GM18505 (cell line): ENCODE data around the gene UPF3B.

Source experiments
- ATAC-seq: cut with Tn5 transposase; IDR thresholded peaks from one replicate; pipeline ENCODE4 v1.9.1; 2021; ENCODE audit not compliant: unreplicated experiment
- POLR2A ChIP-seq: IDR thresholded peaks from 4 replicates; pipeline ENCODE4 v1.6.1; 2011; ENCODE audit warnings: borderline replicate concordance; ENCODE audit not compliant: insufficient read depth, insufficient read length; ENCODE audit errors: extremely low read depth

UPF3B gene

DNA sequence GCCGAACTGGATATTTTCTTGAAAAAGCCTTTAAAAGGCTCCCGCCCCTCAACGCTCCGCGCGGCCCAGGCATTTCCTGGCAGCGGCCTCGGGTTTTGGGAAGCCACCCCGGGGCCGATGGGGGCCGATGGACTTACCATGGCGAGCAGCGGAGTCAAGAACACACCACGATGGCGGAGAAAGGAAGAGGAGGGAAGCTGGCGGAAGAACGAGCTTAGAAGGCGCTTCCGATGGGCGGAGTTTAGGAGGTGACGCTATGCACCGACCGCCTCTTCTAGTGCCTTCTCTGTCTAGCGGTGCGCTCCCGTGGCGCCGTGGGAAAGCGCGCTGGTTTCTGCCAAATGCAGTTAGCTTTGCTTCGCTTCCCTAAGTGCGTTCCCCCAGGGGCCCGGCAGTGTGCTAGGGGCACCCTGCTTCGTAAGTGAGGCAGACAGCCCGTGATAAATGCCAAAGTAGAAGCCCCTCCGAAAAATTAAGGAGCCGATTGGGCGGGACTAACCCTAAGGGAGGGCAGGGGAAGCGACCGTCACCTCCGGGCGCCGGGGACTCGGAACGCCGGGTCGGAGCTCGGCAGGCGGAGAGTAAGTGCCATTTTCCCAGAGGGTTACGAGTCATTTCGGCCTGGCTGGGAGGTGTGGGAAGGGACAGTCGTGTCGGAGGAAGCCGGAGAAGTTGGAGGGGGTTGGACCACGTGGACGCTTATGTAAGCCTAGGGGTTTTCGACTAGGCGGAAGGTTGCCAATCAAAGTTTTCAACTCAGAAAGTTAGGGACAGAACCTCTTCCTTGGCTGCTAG lies 61.1 kb downstream of the UPF3B start, which contains the start of gene RPL39:
Gene RPL39, minus strand, starts transcription at position 194 of the 795 bp plus-strand sequence. Its CDS starts 54 bp downstream, at position 140.
- ATAC-seq: peak; percentile 89
- TF ChIP-seq POLR2A: peak; percentile 87

- ATAC-seq: peak; percentile 17
- TF ChIP-seq POLR2A: no peak
These were observed 61.8 kb downstream of the UPF3B start for GRCh38 chrX:119790977-119791436.

DNA sequence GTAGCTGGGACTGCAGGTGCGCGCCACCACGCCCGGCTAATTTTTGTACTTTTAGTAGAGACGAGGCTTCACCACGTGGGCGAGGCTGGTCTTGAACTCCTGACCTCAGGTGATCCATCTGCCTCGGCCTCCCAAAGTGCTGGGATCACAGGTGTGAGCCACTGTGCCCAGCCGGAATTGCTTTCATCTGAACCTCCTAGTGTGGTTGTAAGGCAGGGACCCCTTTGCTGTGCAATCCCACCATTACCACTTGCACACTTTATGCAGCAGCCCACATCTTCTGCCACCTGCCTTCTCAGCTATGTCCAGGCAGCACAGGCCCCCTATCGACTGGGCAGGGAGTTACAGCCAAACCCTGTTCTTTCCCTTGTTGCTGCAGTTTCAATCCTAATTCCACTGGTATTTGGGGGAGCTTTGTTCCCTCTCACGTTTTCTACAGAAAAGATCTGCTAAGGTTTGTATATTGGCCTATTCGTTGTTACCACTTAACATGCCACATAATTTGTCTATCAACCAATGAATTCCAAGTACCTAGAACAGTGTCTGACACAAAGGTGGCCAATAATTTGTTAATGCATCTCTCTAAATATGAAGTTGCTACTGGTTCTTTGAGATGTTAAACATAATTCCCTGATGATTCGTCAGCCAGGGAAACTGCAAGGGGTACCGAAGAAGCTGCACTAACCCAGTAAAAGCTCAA lies 67.9 kb downstream of the UPF3B start:
- TF ChIP-seq POLR2A: no peak

More for the DNA sequence above, 67.9 kb downstream of the UPF3B start:
- no peak for ATAC-seq
